ENCODE results near the gene CCBE1.
"Not testable (repeated sequence)": the region's sequence is repeated elsewhere in the genome, so short reads cannot be mapped to it uniquely, and the experiment has no call there.

The CCBE1 gene

DNA sequence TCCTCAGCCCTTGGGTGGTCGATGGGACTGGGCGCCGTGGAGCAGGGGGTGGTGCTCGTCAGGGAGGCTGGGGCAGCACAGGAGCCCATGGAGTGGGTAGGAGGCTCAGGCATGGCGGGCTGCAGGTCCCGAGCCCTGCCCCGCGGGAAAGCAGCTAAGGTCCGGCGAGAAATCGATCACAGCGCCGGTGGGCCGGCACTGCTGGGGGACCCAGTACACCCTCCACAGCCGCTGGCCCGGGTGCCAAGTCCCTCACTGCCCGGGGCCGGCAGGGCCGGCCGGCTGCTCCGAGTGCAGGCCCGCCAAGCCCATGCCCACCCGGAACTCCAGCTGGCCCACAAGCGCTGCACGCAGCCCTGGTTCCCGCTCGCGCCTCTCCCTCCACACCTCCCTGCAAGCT lies 16.9 kb upstream of the CCBE1 start:
- FAIRE-seq, result not testable (repeated sequence)

- FAIRE-seq, result no peak
These were observed 15.1 kb upstream of the CCBE1 start for GRCh38 chr18:59712311-59712710.

- FAIRE-seq, result no peak
These were observed 11.8 kb upstream of the CCBE1 start for GRCh38 chr18:59708988-59709387.

GRCh38 chr18:59707306-59707705 lies 10.1 kb upstream of the CCBE1 start:
- no peak for FAIRE-seq

DNA sequence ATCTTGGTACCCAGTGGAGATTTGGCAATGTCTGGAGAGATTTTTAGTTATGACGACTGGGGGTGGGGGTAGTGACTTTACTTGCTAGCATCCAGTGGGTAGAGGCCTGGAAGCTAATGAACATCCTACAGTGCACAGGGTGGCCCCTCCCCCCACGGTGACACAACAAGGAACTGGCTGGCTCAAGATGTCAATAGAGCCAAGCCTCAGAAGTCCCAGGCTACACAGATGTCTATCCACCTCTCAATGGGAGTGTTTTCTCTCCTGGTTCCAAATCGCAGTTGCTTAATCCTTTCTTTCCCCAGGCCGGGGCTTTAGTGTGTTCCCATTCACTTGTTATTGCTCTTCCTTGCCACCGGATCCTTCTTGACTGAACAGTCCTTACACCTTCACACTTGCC lies 9.3 kb upstream of the CCBE1 start:
- no peak for FAIRE-seq

- no peak for FAIRE-seq
These were observed 7.9 kb upstream of the CCBE1 start for GRCh38 chr18:59705145-59705544.

GRCh38 chr18:59704146-59704545 lies 6.9 kb upstream of the CCBE1 start:
- FAIRE-seq, result no peak

- FAIRE-seq, result no peak
These were observed 4.0 kb upstream of the CCBE1 start for GRCh38 chr18:59701272-59701671.

GRCh38 chr18:59700535-59700967 lies 3.3 kb upstream of the CCBE1 start:
- no peak for FAIRE-seq

DNA sequence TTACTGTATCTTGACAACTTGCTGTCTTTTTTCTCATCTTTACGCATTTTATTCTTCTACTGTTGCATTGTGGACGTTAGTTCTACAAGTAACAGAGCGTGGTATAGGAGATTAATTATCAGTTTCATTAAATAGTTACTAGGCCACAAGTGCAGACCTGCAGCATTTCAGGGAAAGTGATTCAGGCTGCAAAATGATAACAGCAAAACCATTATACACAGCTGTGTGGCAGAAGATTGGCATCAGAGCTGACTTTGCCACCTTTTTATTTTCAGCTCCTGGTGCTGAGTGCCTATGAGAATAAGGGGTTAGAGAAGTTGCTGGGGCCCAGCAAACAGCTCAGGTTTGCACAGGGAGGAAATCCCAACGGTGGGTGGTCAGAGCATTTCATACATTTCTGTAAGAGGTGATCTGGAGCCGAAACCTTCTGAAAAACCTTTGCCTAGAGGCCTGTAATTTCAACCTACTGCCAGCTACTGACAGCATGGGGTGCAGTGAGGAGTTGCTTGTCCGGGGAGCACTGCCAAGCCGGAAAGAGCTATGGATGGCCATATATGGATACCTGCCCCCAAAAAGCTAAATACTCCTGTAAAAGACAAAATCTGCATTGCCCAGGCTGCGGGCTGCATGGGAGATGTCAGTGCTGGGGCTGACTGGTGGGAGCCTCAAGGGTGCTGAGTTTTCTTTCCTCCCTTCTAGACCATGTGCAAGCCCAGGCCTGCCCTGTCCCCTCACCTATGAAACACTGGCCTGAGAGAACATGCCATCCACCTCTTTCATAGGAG lies 2.7 kb upstream of the CCBE1 start:
- no peak for FAIRE-seq

GRCh38 chr18:59699061-59699460 lies 1.8 kb upstream of the CCBE1 start:
- FAIRE-seq, result no peak

- no peak for FAIRE-seq
These were observed 650 bp downstream of the CCBE1 start for GRCh38 chr18:59696311-59697235.

DNA sequence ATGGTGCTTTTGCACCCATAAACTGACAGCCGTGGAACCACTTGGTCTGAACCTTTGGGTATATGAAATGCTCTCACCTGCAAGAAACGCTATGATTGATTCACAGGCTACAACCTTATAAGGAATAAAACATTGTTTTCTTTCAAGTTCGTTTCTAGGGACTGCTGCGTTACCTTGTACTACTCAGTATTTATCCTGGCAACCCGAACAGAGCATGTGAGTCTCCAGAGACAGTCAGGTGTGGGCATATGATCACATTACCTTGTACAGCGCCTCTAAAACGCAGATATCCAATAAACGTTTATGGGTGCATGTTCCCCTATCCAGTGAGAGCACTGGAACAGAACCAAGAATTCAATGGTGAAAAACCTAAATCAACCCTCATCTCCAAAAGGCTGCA lies 1.7 kb downstream of the CCBE1 start:
- FAIRE-seq, result no peak

GRCh38 chr18:59694824-59695223 lies 2.4 kb downstream of the CCBE1 start:
- FAIRE-seq, result no peak

DNA sequence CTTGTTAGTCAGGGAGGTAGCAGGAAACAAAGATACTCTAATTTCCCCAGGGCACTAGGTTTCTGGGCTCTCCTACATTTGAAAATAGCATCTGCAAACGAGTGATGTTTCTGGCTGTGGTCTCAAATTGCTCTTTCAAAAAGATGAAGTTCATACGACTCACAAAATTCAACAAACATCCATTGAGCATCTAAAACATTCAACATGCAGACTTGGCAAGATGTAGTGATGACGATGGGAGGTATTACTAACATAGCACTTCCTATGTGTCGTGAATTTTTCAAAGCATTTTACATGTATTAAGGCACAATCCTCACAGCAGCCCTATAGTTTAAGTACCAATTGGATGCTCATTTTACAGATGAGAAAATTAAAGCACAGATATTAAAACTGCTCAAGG lies 5.2 kb downstream of the CCBE1 start:
- no peak for FAIRE-seq

GRCh38 chr18:59690996-59691395 lies 6.2 kb downstream of the CCBE1 start:
- FAIRE-seq, result no peak

DNA sequence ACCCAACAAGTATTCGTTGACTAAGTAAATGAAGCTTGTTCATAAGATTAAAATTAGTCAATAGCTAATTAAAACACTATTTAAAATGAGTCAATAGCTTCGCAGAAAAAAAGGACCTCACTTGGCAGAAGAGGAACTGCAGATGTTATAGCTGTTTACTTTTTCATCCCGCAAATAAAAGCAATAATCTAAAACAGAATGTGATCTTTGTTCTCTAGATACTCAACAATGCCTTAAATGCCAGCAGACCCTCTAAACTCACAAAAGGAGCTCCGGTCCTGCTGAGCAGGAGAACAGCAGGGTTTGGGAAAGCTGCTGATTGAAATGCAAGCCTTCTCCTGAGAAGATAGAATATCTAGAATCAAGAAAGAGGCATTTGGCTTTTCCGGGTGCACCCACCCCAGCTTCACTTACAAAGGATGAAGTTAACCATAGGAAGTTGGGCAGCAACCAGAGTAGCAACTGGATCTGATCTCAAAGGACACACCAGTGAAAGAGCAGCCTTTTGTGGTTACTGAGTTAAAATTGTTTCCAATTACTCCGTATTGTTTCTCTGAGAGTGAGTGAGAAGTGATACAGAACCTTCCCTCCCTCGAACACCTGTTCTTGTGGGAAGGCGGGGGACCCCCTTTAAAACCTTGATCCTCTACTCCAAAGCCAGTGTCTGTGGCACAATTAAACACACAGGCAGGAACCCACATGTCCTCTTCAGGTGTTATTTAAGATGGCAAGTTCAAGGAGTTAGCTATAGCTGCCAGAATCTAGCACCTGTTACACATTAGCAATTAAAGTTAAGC lies 6.8 kb downstream of the CCBE1 start:
- no peak for FAIRE-seq

DNA sequence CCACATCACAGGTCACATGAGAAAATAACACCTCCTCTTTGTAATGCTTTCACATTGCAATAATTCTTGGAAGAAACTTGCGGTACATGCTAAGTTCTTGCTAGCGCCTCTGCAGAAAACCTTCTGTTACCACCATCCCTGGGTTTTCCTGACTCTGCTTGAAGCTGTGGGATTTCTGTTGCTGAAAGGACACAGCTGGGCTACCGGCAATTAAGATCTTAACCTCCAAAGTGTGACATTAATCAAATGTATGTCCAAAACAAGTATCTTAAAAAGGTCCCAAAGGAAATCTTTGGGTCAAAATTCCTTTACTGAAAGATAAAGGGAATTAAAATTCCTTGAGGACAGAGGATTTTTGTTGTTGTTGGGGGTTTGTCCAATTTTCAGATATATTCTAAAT lies 7.5 kb downstream of the CCBE1 start:
- no peak for FAIRE-seq

- no peak for FAIRE-seq
These were observed 11.0 kb downstream of the CCBE1 start for GRCh38 chr18:59686260-59686659.

- FAIRE-seq, result no peak
These were observed 11.7 kb downstream of the CCBE1 start for GRCh38 chr18:59685501-59685900.

DNA sequence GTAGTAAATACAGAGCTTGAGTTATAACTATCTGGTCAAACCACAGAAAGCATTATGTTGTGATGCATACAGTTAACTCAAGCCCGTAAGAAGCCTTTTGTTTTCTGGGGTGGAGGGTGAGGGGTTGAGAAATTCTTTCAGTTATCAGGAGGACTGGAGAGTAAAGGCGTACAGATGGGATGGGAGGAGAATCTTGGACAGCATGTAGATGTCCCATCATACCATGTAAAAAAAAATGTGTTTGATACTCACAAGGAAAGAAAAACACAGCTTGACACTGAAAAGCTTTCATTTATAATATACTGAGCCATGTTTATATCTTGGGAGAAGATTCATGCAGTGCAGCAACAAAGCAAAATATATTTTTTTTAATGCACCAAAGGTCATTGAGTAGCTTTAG lies 12.4 kb downstream of the CCBE1 start:
- FAIRE-seq, result no peak

DNA sequence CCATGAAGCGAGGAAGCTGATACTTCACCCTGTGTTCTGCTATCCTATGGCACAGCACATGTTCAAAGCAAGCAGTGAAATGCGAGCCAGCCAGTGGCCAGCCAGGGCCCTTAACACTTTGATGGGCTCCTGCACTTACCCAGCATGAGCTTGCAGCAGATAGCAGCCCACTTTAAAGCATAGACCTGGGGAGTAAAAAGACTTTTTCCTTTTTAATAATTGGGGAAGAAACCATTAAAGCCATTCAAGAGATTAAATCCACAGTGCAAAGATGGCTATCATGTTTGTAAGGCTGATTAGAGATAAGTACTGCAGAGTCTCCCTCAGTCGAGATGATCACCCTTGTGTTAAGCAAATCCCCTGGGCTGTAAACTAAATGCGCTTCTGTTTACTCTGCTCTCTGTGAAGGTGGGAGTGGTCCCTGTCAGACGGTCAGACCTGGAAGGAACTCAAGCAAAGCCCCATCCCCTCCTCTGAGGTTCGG lies 15.7 kb downstream of the CCBE1 start:
- no peak for FAIRE-seq

DNA sequence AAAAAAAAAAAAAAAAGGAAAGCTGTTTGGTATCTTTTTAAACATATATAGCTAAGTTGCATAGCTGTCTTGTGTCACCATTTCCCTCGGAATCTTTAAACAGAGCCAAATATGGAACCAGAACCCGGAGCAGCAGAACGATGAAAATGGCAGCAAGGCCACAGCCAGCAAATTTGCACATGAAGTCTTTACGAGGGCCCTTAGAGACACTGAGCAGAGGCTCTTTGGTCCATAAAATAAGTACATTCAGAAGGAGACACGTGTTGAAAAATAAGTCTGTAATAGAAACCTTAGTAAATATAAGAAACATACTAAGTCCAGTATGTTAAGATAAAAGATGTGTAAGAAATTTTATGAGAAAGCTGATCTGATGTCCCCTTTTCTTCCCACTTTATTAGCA lies 16.2 kb downstream of the CCBE1 start:
- no peak for FAIRE-seq

All from A204.1 (cell line).